Measurements from ENCODE around the gene IL4I1. TPM values are rescaled to one million over a fixed set of nuclear protein-coding genes. Genes with fewer than 3 reads are reported as not detected.
A peak's percentile ranks its signal among the peaks of the same experiment; 100 is the strongest.

The IL4I1 gene
- total and polyA plus RNA-seq, 2 of the 4 experiments (the other 2 are of a cell fraction): 0.31 to 0.36 TPM

- H4K20me1 ChIP-seq (ENCODE audit: insufficient read depth, low read length): peaks cover 22% of the 10 kb centered on the region
- dilution Hi-C loops (cut with HindIII; ENCODE audit: low sequenced_read_pairs, unreplicated experiment) (no loop called here), intact Hi-C loops (cut with micrococcal nuclease) (loop anchor here (2.0 kb wide), 1 partner anchor 29 kb away; the partner anchor contains the start of gene MED25), in situ Hi-C loops (cut with MboI; ENCODE audit: low sequenced_read_pairs) (no loop called here)
- H2AK5ac ChIP-seq (ENCODE audit: low read depth, low read length): peak overlapping the region; percentile 29; the same call in 1 of the 2 replicates
- H3K9me1 ChIP-seq (ENCODE audit: insufficient read depth, low read length): peaks cover 20% of the 10 kb centered on the region
- peaks cover 27 to 62% of the 10 kb centered on the region in 2 experiments for H3K79me1 ChIP-seq (ENCODE audit: low read depth in 1 of 2, low read length in 2 of 2)
- POLR2A ChIA-PET (ENCODE audit: unreplicated experiment): interaction anchor here (0.6 kb wide), 2 partner anchors 92 to 132 kb away, joined by 3 to 7 read pairs; no protein-coding TSS in a partner anchor
- H2BK20ac ChIP-seq (ENCODE audit: low read depth, low read length): peak overlapping the region; percentile 58
- H3K56ac ChIP-seq (ENCODE audit: extremely low read depth, insufficient read depth, low read length): no peak overlapping the region
- peak overlapping the region; percentile 70 for H3K4ac ChIP-seq (ENCODE audit: low read depth, low read length)
- H3K4me2 ChIP-seq (ENCODE audit: low read depth, low read length): peak overlapping the region; percentile 36; the same call in 1 of the 2 replicates
- no peaks in the 10 kb centered on the region for H3K9me3 ChIP-seq (ENCODE audit: control insufficient read depth, insufficient read depth, low read length)
- H3K27me3 ChIP-seq (ENCODE audit: control insufficient read depth, insufficient read depth, low read length): no peaks in the 10 kb centered on the region
- 0 out of 2 replicates have a peak, but pooled peaks cover 3% of the 10 kb centered on the region for H3K36me3 ChIP-seq (ENCODE audit: control insufficient read depth, insufficient read depth, low read length)
- H4K91ac ChIP-seq (ENCODE audit: insufficient read depth, low read depth, low read length): peak overlapping the region; percentile 25; the same call in 1 of the 2 replicates
- peak overlapping the region; percentile 12; the same call in 1 of the 3 replicates for H2BK15ac ChIP-seq (ENCODE audit: low read depth, low read length)
- CTCF ChIA-PET: interaction anchor here (0.6 to 0.9 kb wide), 3 partner anchors 9 to 375 kb away, joined by 3 read pairs; no protein-coding TSS in a partner anchor
- no TSS peak for BruUV-seq (replicated peaks)
- no peak overlapping the region; the same call in 1 of the 2 replicates for H3K27ac ChIP-seq (ENCODE audit: insufficient read depth, low read length)
- H3K4me3 ChIP-seq (ENCODE audit: insufficient read depth, low read depth, low read length): no peak overlapping the region
- no peak overlapping the region for H2BK120ac ChIP-seq (ENCODE audit: low read depth, low read length)
- peak overlapping the region; percentile 43; the same call in 1 of the 2 replicates for H3K23ac ChIP-seq (ENCODE audit: low read depth, low read length)
- peak overlapping the region; percentile 47; the same call in 1 of the 2 replicates for H4K5ac ChIP-seq (ENCODE audit: low read depth, low read length)
- 0 out of 2 replicates have a peak, but pooled peaks have one; percentile 4 for ATAC-seq (ENCODE audit: low read depth)
- H3K14ac ChIP-seq (replicated peaks; ENCODE audit: low read depth, low read length): peak overlapping the region; percentile 55; the same call in 1 of the 2 replicates
- peak; percentile 91 for DNase-seq
- H2AK9ac ChIP-seq (replicated peaks; ENCODE audit: low read depth, low read length, poor library complexity): no peak overlapping the region
- H2AFZ ChIP-seq (replicated peaks; ENCODE audit: low read length, poor library complexity): no peak overlapping the region
- H4K8ac ChIP-seq (ENCODE audit: low read depth in 2 of 2, low read length in 2 of 2): no peak overlapping the region
- 100% methylated on average over 1 of the region's 10 CpGs; no CpG with 5 or more reads in 1 of the 2 experiments for WGBS, 2 experiments (ENCODE audit: extremely low coverage in 2 of 2, insufficient read length in 1 of 2)
- TF ChIP-seq USF2 (IDR thresholded peaks at IDR 0.05; ENCODE audit: low read depth, low read length): peak; percentile 78
- 0 out of 2 replicates have a peak, but pooled peaks have one; percentile 36 for TF ChIP-seq BHLHE40 (IDR thresholded peaks at IDR 0.05; ENCODE audit: low read depth, low read length)
- peak; percentile 53; the same call in 1 of the 2 replicates for TF ChIP-seq FOS (IDR thresholded peaks at IDR 0.05; ENCODE audit: low read depth, low read length)
- TF ChIP-seq RAD21 (IDR thresholded peaks at IDR 0.05; ENCODE audit: low read length): no peak
- H3K9ac ChIP-seq (ENCODE audit: low read depth, low read length): no peak overlapping the region
- H3K18ac ChIP-seq (ENCODE audit: low read depth, low read length): peak overlapping the region; percentile 10; the same call in 1 of the 2 replicates
- peak overlapping the region; percentile 69 for H2BK5ac ChIP-seq (ENCODE audit: low read depth, low read length, poor library complexity, severe bottlenecking)
- peaks cover 14% of the 10 kb centered on the region for H3K4me1 ChIP-seq (ENCODE audit: control insufficient read depth, insufficient read depth, low read length)
Measured at GRCh38 chr19:49847731-49848696, 48.7 kb downstream of the IL4I1 start.
